SHP77 (cell line): ENCODE data around the gene SIRPA.

Source experiments
- DNase-seq, 2 experiments: peaks; one replicate each; lab custom pipeline; 2025; lab: John Stamatoyannopoulos, UW

SIRPA gene

DNA sequence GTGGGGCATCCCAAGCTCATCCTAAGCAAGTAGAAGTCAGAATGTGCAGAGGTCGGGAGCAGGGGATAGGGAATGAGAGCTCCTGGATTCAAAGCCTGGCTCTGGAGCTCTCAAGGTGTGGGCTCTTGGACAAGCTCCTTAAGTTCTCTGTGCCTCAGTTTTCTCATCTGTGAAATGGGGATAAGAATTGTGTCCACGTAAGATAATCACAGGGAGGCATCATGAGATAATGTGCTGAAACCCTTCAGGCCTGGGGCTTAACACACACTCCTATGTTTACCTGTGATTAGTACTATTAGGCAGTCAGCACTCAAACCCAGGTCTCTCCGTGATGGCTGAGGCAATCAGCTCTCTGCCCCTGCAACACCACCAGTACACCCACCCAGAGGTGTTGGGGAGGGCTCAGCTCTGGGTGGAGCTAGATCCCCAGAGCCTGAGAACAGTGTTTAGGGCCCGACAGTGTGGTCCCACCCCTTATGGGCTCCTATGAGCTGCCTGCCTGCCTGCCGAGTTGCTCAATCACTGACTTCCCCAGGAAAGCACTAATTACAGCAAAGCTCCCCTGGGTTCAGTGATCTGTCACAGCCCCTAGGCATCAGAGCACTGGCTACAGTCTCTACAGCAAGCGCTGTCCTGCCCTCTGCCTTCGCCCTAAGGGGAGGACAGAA, 6.3 kb upstream of the SIRPA start:
- DNase-seq = no peak

GRCh38 chr20:1890469-1891262, 4.5 kb upstream of the SIRPA start:
- DNase-seq = no peak

DNA sequence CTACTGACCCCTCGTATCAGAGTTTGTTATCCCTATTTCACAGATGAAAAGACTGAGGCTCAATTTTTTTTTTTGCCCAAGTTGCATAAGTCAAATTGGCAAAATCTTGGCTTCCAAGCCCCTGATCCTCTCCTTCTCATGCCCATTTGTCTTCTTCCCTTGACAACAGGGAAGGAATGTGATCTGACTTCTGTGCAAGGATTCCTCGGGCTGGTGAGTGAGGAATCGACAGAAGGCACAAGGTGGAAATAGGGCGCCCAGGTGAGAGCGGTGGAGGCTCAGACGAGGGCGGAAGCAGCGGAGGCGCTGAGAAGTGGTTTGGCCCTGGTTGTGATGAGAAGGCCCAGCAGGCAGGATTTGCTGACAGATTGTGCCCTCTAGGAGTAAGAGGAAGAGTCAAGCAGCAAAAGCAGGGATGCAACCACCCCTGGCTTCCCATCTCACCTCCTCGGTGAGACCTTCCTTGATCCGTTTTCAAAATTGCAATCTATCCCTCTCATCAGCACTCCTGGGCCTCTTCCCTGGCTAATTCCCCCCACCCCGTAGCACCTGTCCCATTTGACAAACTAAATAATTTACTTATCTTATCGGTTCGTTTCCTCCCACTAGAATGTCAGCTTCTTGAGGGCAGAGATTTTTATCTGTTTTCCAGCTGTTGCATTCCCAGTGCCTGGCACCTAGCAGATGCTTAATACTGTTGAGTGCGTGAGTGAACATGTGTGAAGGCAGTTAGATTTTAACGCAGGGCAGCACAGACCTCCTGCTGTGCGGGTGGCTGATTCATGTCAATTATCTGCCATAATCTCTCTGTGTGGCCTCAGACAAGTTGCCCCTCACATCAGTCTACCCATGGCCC, 3.7 kb upstream of the SIRPA start:
- DNase-seq = no peak

- no peak for DNase-seq
These were observed 3.2 kb upstream of the SIRPA start for GRCh38 chr20:1892119-1892385.

GRCh38 chr20:1893721-1894470, 1.3 kb upstream of the SIRPA start:
- no peak for DNase-seq

GRCh38 chr20:1894471-1894950, 696 bp upstream of the SIRPA start:
- DNase-seq = no peak

- DNase-seq = no peak
These were observed 672 bp downstream of the SIRPA start for GRCh38 chr20:1895674-1896483.

DNA sequence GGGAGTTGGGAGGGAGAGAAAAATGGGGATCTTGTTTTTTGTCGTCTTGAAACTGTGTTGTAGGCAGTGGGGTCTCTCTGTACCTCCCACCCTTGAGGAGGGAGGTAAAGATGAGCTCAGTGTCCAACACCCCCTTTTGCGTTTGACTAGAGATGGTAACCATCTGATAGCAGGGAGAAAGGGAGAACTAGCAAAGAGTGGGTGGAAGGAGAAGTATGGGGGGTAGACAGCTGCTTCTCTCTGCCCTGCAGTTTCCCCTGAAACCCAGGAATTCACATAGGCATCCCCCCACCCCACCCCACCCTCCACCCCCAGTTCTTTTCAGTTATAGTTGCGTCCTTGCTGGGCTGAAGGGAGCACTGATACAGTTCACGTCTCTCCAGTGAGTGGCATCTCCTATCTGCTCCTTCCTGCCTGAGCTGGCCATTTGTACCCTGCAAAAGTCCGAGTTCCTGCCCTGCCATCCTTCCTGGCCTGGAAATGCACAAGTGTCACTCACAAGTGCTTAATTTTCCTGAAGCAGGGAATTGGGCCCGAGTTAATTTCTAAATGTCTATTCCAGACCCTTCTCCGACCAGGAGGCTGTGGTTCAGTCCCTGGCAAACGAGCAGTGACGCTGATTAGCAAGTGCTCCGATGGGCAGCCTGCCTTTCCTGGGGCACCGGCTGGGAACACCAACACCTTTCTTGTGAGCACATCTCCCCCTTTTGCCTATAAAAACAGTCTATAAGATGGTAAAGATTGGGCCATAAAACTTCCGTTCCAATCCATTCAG, 1.5 kb downstream of the SIRPA start:
- no peak for DNase-seq

DNA sequence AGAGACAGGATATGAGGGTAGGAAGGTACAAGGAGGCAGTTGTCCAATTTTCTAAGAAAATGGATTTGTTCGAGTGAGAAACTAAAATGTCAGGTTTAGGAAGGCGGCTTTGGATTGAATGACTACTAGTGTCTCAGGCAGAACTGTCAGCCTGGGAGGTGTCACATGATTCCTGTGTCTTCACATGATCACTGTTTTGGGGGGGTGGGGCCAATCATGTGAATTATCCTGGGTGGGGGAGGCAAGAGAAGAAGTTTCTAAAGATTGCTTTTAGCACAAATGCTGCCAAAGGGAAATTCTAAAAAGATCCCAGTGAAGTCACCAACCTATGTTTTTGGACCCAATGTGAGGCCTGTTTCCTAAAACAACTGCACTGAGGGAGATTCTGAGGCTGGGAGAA, 2.3 kb downstream of the SIRPA start:
- no peak for DNase-seq

GRCh38 chr20:1897965-1898464, 2.8 kb downstream of the SIRPA start:
- no peak for DNase-seq

DNA sequence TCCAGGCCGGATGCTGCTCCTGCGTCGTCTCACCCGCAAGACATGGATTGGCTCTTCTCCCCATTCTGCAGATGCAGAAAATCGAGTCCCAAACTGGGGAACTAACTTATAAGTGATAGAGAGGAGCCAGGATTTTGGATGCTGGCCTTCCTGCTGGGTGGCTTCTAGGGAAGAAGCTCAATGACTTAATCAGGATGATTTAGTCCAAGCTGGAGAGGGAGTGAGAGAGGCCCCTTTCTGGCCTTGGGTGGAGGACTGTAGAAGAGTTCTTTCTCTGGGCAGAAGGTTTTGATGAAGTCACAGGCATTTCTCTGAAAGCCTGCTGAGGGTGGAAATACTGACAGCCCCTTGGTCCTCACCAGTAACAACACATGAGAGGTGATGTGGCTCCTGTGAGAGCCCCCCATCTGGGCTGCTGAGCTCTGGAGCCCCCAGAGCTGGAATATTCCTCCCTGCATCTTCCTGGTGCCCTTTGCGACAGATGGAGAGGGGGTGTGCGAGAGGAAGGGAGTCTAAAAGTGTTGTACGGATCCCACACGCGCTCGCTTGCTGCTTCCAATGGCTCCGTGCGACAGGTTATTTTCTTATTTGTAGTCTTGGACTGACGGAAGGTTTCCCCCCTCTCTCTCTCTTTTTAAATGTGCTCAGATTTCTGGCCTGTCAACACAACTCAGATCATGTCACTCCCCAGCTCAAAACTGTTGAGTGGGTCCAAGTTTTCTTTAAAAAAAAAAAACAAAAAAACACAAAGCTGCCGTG, 3.5 kb downstream of the SIRPA start:
- DNase-seq = no peak

DNA sequence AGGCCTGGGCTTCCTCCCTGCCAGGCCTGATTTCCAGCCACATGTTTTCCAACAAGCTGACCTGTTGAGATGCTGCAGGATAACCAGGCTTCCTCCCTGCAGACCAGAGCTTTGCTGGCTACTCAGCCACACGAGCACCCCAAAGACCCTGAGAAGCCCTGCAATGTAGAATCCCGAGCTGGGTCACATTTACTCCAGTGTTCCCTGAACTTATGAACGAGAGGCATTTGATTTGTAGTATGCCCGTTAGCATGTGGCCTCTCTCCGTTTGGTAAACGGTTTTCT, 4.0 kb downstream of the SIRPA start:
- no peak for DNase-seq

- DNase-seq = peak; percentile 51 to 60
These were observed 5.2 kb downstream of the SIRPA start for GRCh38 chr20:1900321-1900801.

DNA sequence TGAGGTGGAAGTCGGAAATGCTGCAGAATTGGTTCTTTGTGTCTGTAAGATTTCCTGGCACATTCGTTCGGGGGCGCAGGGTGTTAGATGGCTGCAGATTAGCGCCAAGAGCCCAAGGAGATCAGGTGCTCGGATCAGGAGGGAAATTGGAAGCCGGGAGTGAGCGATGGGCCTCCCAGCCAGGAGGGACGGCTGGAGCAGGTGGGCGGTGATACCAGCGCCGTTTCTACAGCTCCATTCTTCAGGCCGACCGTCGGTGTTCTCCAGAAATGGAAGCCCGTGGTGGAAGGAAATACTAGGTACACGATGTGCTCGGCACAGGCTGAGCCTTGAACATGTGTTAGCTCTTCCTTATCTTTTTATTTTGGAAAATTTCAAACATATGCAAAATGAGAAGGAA, 6.5 kb downstream of the SIRPA start:
- DNase-seq = no peak

- no peak for DNase-seq
These were observed 7.0 kb downstream of the SIRPA start for GRCh38 chr20:1902188-1902587.

DNA sequence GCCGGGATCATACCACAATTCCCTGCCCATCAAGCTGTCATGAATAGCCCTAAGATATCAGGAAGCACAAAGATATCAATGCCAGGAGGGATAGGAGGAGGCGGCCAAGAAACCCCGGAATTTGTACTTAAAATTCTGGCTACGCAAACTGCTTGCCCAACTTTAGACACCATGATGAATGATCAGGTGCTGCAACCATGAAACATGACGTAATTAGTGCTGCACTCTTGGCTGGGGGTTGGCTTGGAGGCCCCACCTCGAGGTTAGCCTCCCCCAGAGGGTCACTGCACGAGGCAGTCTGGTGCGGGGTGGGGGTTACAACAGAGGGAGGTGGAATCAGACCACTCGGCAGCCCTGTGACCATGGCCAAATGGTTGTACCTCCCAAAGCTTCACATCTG, 8.9 kb downstream of the SIRPA start:
- DNase-seq = no peak

GRCh38 chr20:1905009-1905408, 9.8 kb downstream of the SIRPA start:
- DNase-seq = no peak

GRCh38 chr20:1905693-1906092, 10.5 kb downstream of the SIRPA start:
- no peak for DNase-seq

DNA sequence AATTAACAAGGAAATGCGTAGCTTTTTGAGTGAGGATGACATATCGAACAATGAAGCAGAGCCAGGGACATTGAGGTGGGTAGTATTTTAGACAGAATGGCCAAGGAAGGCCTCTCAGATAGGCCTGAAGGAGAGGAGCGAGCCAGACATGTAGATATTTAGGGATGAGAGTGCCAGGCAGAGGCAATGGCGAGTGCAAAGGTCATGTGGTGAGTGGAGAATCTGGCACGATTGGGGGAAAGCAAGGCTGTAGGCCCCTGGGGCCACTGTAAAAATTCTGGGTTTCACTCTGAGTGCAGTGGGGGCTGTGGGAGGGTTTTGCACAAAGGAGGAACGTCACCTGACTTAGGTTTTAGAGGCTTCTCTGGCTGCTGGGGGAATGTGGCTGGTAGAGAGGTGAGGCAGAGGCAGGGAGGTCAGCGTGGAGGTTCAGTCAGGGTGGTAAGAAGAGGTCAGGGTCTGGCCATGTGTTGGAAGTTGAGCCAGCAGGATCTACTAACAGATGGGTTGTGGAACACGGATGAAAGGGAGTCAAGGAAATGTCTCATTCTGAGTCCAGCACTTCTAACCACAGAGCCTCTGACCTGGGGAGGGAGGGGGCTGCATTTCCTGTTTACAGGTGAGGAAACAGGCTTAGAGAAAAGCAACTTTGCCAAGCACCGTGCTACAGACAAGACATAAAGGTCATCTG, 11.3 kb downstream of the SIRPA start:
- DNase-seq = no peak
